IMR-90 (cell line): ENCODE results near the gene SLC8A3. TPM values are rescaled to one million over a fixed set of nuclear protein-coding genes. Genes with fewer than 3 reads are reported as not detected.

ENCODE experiments used
- ATAC-seq: fragments of 200-7000 bp; cut with Tn5 transposase; 2 replicates; pipeline ENCODE4 v1.9.1; 2020; ENCODE audit warnings: low read depth, mild to moderate bottlenecking, moderate library complexity
- BruUV-seq: library from RNA; stranded (reverse); fragments of 400-500 nt; replicated peaks from 2 replicates; lab custom pipeline; 2021; lab: Mats Ljungman, UMichigan
- CTCF ChIA-PET: fragments of 300-600 bp; formaldehyde crosslinking; extraction: SDS; loops from one replicate; lab custom pipeline; 2021; ENCODE audit warnings: antibody characterized with exemption; lab: Yijun Ruan, JAX
- POLR2A ChIA-PET: fragments of 300-600 bp; sonication (Branson Sonifier 250); formaldehyde crosslinking; loops from one replicate; lab custom pipeline; 2022; ENCODE audit warnings: antibody characterized with exemption; ENCODE audit not compliant: unreplicated experiment; lab: Charles Lee
- DNase-seq: peaks from one replicate; pipeline ENCODE4 v3.0.0; 2013
- H2AFZ ChIP-seq: replicated peaks from 2 replicates; pipeline ENCODE3; 2013; ENCODE audit warnings: low read length, mild to moderate bottlenecking; ENCODE audit not compliant: poor library complexity
- H2AK5ac ChIP-seq: 2 replicates; pipeline ENCODE4 v1.6.1; 2013; ENCODE audit warnings: low read depth, low read length, inconsistent platforms
- H2AK9ac ChIP-seq: replicated peaks from 2 replicates; pipeline ENCODE3; 2013; ENCODE audit warnings: mild to moderate bottlenecking, low read depth, low read length, moderate library complexity; ENCODE audit not compliant: poor library complexity
- H2BK120ac ChIP-seq: 2 replicates; pipeline ENCODE4 v1.6.1; 2013; ENCODE audit warnings: low read depth, low read length, inconsistent platforms
- H2BK15ac ChIP-seq: 3 replicates; pipeline ENCODE4 v1.6.1; 2013; ENCODE audit warnings: low read depth, low read length, inconsistent platforms
- H2BK20ac ChIP-seq: 2 replicates; pipeline ENCODE4 v1.6.1; 2013; ENCODE audit warnings: low read depth, mild to moderate bottlenecking, inconsistent platforms, low read length, moderate library complexity
- H2BK5ac ChIP-seq: 2 replicates; pipeline ENCODE4 v1.6.1; 2013; ENCODE audit warnings: mild to moderate bottlenecking, low read depth, low read length, inconsistent platforms; ENCODE audit not compliant: poor library complexity, severe bottlenecking
- H3K14ac ChIP-seq: replicated peaks from 2 replicates; pipeline ENCODE4 v1.6.1; 2013; ENCODE audit warnings: low read depth, low read length, inconsistent platforms
- H3K18ac ChIP-seq: 2 replicates; pipeline ENCODE4 v1.6.1; 2013; ENCODE audit warnings: low read depth, low read length, control low read depth
- H3K23ac ChIP-seq: 2 replicates; pipeline ENCODE4 v1.6.1; 2013; ENCODE audit warnings: low read depth, low read length, inconsistent platforms
- H3K27ac ChIP-seq: 2 replicates; pipeline ENCODE4 v1.5.1; 2013; ENCODE audit warnings: mild to moderate bottlenecking, control low read depth, low read length; ENCODE audit not compliant: insufficient read depth
- H3K27me3 ChIP-seq: 2 replicates; pipeline ENCODE4 v1.6.1; 2013; ENCODE audit warnings: low read length; ENCODE audit not compliant: control insufficient read depth, insufficient read depth
- H3K36me3 ChIP-seq: 2 replicates; pipeline ENCODE4 v1.6.1; 2013; ENCODE audit warnings: low read length, mixed read lengths; ENCODE audit not compliant: control insufficient read depth, insufficient read depth
- H3K4ac ChIP-seq: 2 replicates; pipeline ENCODE4 v1.6.1; 2013; ENCODE audit warnings: low read depth, low read length, inconsistent platforms
- H3K4me1 ChIP-seq: 2 replicates; pipeline ENCODE4 v1.6.1; 2013; ENCODE audit warnings: low read length, mixed read lengths; ENCODE audit not compliant: control insufficient read depth, insufficient read depth
- H3K4me2 ChIP-seq: 2 replicates; pipeline ENCODE4 v1.6.1; 2013; ENCODE audit warnings: low read depth, mild to moderate bottlenecking, control low read depth, low read length, moderate library complexity
- H3K4me3 ChIP-seq: 2 replicates; pipeline ENCODE4 v1.5.1; 2013; ENCODE audit warnings: low read depth, mild to moderate bottlenecking, control low read depth, low read length, moderate library complexity; ENCODE audit not compliant: insufficient read depth
- H3K56ac ChIP-seq: 2 replicates; pipeline ENCODE4 v1.6.1; 2013; ENCODE audit warnings: low read length, inconsistent platforms; ENCODE audit not compliant: insufficient read depth; ENCODE audit errors: extremely low read depth
- H3K79me1 ChIP-seq, 2 experiments: 2 replicates each; pipeline ENCODE4 v1.6.1; 2013; ENCODE audit warnings: low read length in 2 of 2, inconsistent platforms in 1 of 2, low read depth in 1 of 2
- H3K9ac ChIP-seq: 2 replicates; pipeline ENCODE4 v1.6.1; 2013; ENCODE audit warnings: low read depth, low read length, control low read depth
- H3K9me1 ChIP-seq: 2 replicates; pipeline ENCODE4 v1.6.1; 2013; ENCODE audit warnings: low read length, inconsistent platforms; ENCODE audit not compliant: insufficient read depth
- H3K9me3 ChIP-seq: 2 replicates; pipeline ENCODE4 v1.6.1; 2013; ENCODE audit warnings: low read length; ENCODE audit not compliant: control insufficient read depth, insufficient read depth
- H4K20me1 ChIP-seq: 2 replicates; pipeline ENCODE4 v1.6.1; 2013; ENCODE audit warnings: low read length, inconsistent platforms; ENCODE audit not compliant: insufficient read depth
- H4K5ac ChIP-seq: 2 replicates; pipeline ENCODE4 v1.6.1; 2013; ENCODE audit warnings: mild to moderate bottlenecking, low read depth, low read length, control low read depth
- H4K8ac ChIP-seq, 2 experiments: 2 replicates each; pipeline ENCODE4 v1.6.1; 2013; ENCODE audit warnings: low read depth in 2 of 2, low read length in 2 of 2, control low read depth in 1 of 2, inconsistent platforms in 1 of 2
- H4K91ac ChIP-seq: 2 replicates; pipeline ENCODE4 v1.6.1; 2013; ENCODE audit warnings: low read depth, low read length, inconsistent platforms; ENCODE audit not compliant: insufficient read depth
- BHLHE40 ChIP-seq: fragments of 150-350 bp; IDR thresholded peaks from 2 replicates; pipeline ENCODE4 v1.6.1; 2016; ENCODE audit warnings: mild to moderate bottlenecking, low read depth, low read length
- CEBPB ChIP-seq: IDR thresholded peaks from 2 replicates; pipeline ENCODE4 v1.6.1; 2012; ENCODE audit warnings: low read depth, low read length, improper control_type of control experiment
- CHD1 ChIP-seq: IDR thresholded peaks from 2 replicates; pipeline ENCODE4 v1.6.1; 2012; ENCODE audit warnings: low read depth, low read length, improper control_type of control experiment
- CTCF ChIP-seq: conservative IDR thresholded peaks from 2 replicates; pipeline ENCODE4 v1.5.1; 2012; ENCODE audit warnings: mild to moderate bottlenecking, low read depth, low read length, improper control_type of control experiment
- FOS ChIP-seq: fragments of 150-350 bp; IDR thresholded peaks from 2 replicates; pipeline ENCODE4 v1.6.1; 2016; ENCODE audit warnings: low read depth, low read length
- MAFK ChIP-seq: IDR thresholded peaks from 2 replicates; pipeline ENCODE4 v1.6.1; 2012; ENCODE audit warnings: low read depth, low read length, improper control_type of control experiment
- MAZ ChIP-seq: IDR thresholded peaks from 2 replicates; pipeline ENCODE4 v1.6.1; 2012; ENCODE audit warnings: low read depth, mild to moderate bottlenecking, low read length, improper control_type of control experiment, moderate library complexity, borderline replicate concordance
- MXI1 ChIP-seq: IDR thresholded peaks from 2 replicates; pipeline ENCODE4 v1.6.1; 2012; ENCODE audit warnings: low read depth, mild to moderate bottlenecking, low read length, moderate library complexity, borderline replicate concordance
- NFE2L2 ChIP-seq: fragments of 150-350 bp; IDR thresholded peaks from 2 replicates; pipeline ENCODE4 v1.6.1; 2016; ENCODE audit warnings: low read depth, mild to moderate bottlenecking, low read length
- POLR2A ChIP-seq: IDR thresholded peaks from 2 replicates; pipeline ENCODE4 v1.6.1; 2012; ENCODE audit warnings: mild to moderate bottlenecking, low read depth, low read length
- RAD21 ChIP-seq: IDR thresholded peaks from 2 replicates; pipeline ENCODE4 v1.6.1; 2012; ENCODE audit warnings: low read length, improper control_type of control experiment
- RCOR1 ChIP-seq: IDR thresholded peaks from 2 replicates; pipeline ENCODE4 v1.6.1; 2012; ENCODE audit warnings: mild to moderate bottlenecking, low read length, improper control_type of control experiment; ENCODE audit not compliant: insufficient replicate concordance
- RFX5 ChIP-seq: IDR thresholded peaks from 2 replicates; pipeline ENCODE4 v1.8.0; 2012; ENCODE audit warnings: low read depth, mild to moderate bottlenecking, low read length, moderate library complexity
- SMC3 ChIP-seq: fragments of 150-350 bp; IDR thresholded peaks from 2 replicates; pipeline ENCODE4 v1.6.1; 2016; ENCODE audit warnings: low read depth, mild to moderate bottlenecking, antibody characterized with exemption, low read length, moderate library complexity
- WGBS, 2 experiments: methylation state at CpG; one replicate each; pipeline versions ENCODE4 v1.1.5 to v1.1.7; 2013; ENCODE audit warnings: missing lambda C conversion rate in 2 of 2; ENCODE audit not compliant: insufficient read length in 1 of 2; ENCODE audit errors: extremely low coverage in 2 of 2; 5-methylcytosine and 5-hydroxymethylcytosine counted together
- dilution Hi-C: fragments of 300-500 bp; cut with HindIII; formaldehyde crosslinking; loops from one replicate; pipeline ENCODE4 v1.14.3; 2018; ENCODE audit warnings: low sequenced_read_pairs; ENCODE audit not compliant: unreplicated experiment
- in situ Hi-C: fragments of 300-500 bp; cut with MboI; formaldehyde crosslinking; loops from 3 replicates; pipeline ENCODE4 v1.14.3; 2019; ENCODE audit warnings: low sequenced_read_pairs, inconsistent platforms, mixed read lengths
- intact Hi-C: fragments of 100-400 bp; cut with micrococcal nuclease; formaldehyde crosslinking; loops from 2 replicates; pipeline ENCODE4 v1.10.0; 2022
- polyA plus RNA-seq, 3 experiments: library from polyadenylated mRNA; depleted of rRNA; stranded (reverse); fragments of >200 nt; gene quantifications; 2 replicates each; pipeline ENCODE4 v1.2.3, GENCODE V29; 2012; ENCODE audit warnings: low replicate concordance in 1 of 3
- total RNA-seq: library from RNA; depleted of rRNA; stranded (reverse); fragments of >200 nt; gene quantifications from 2 replicates; pipeline ENCODE4 v1.2.3, GENCODE V29; 2012
- TF ChIP-seq, protein P1 (sequence below): fragments of 150-350 bp; IDR thresholded peaks from 2 replicates; pipeline ENCODE4 v1.6.1; 2017; ENCODE audit warnings: mild to moderate bottlenecking, antibody characterized with exemption, low read length, low read depth
- TF ChIP-seq, protein P2 (sequence below): fragments of 150-350 bp; IDR thresholded peaks from 2 replicates; pipeline ENCODE4 v1.6.1; 2016; ENCODE audit warnings: low read depth, mild to moderate bottlenecking, low read length, moderate library complexity, borderline replicate concordance

The SLC8A3 gene
- total and polyA plus RNA-seq, 2 of the 4 experiments (the other 2 are of a cell fraction): under 0.01 TPM; not detected in 1

GRCh38 chr14:70156592-70156991, 32.2 kb downstream of the SLC8A3 start:
- Histone ChIP-seq H3K9me1 (no peaks in the 10 kb centered on the region), H3K9me3 (no peaks in the 10 kb centered on the region), H2AFZ (no peak overlapping the region), H2BK120ac (no peak overlapping the region), H3K4me3 (no peak overlapping the region), H4K5ac (no peak overlapping the region), H3K4me2 (no peak overlapping the region), H2AK5ac (no peak overlapping the region), H3K14ac (no peak overlapping the region), H2BK20ac (no peak overlapping the region), H3K36me3 (no peaks in the 10 kb centered on the region), H3K56ac (no peak overlapping the region), H3K4me1 (no peaks in the 10 kb centered on the region), H3K18ac (no peak overlapping the region), H2BK15ac (no peak overlapping the region), H4K20me1 (no peaks in the 10 kb centered on the region), H2BK5ac (no peak overlapping the region), H4K91ac (no peak overlapping the region), H3K79me1 (no peaks in the 10 kb centered on the region), H4K8ac (no peak overlapping the region), H2AK9ac (no peak overlapping the region), H3K4ac (no peak overlapping the region), H3K9ac (no peak overlapping the region), H3K23ac (no peak overlapping the region), H3K27me3 (peaks cover 2% of the 10 kb centered on the region), H3K27ac (no peak overlapping the region)
- 78% methylated on average over 3 of the region's 3 CpGs; no CpG with 5 or more reads in 1 of the 2 experiments for WGBS, 2 experiments
- BruUV-seq: no TSS peak
- TF ChIP-seq MAZ: no peak
- TF ChIP-seq RCOR1: no peak
- no peak for TF ChIP-seq RFX5
- no peak for TF ChIP-seq MXI1
- TF ChIP-seq, protein P1, sequence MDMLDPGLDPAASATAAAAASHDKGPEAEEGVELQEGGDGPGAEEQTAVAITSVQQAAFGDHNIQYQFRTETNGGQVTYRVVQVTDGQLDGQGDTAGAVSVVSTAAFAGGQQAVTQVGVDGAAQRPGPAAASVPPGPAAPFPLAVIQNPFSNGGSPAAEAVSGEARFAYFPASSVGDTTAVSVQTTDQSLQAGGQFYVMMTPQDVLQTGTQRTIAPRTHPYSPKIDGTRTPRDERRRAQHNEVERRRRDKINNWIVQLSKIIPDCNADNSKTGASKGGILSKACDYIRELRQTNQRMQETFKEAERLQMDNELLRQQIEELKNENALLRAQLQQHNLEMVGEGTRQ: no peak
- TF ChIP-seq MAFK: no peak
- no peak for TF ChIP-seq BHLHE40
- TF ChIP-seq RAD21: no peak
- no peak for TF ChIP-seq CTCF
- TF ChIP-seq NFE2L2: no peak
- TF ChIP-seq CHD1: no peak
- TF ChIP-seq FOS: no peak
- TF ChIP-seq, protein P2, sequence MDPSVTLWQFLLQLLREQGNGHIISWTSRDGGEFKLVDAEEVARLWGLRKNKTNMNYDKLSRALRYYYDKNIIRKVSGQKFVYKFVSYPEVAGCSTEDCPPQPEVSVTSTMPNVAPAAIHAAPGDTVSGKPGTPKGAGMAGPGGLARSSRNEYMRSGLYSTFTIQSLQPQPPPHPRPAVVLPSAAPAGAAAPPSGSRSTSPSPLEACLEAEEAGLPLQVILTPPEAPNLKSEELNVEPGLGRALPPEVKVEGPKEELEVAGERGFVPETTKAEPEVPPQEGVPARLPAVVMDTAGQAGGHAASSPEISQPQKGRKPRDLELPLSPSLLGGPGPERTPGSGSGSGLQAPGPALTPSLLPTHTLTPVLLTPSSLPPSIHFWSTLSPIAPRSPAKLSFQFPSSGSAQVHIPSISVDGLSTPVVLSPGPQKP: no peak
- no peak for TF ChIP-seq POLR2A
- no peak for TF ChIP-seq SMC3
- TF ChIP-seq CEBPB: no peak
- POLR2A ChIA-PET: no interaction called here
- intact Hi-C loops (no loop called here), in situ Hi-C loops (no loop called here), dilution Hi-C loops (no loop called here)
- ATAC-seq (no peak), DNase-seq (no peak)
- CTCF ChIA-PET: no interaction called here
